Aorta (tissue), 5 donors: ENCODE measurements around the gene TMEM72. TPM values are rescaled to one million over a fixed set of nuclear protein-coding genes. Genes with fewer than 3 reads are reported as not detected.

Experiments used
- ATAC-seq: fragments of 200-7000 bp; cut with Tn5 transposase; one replicate; pipeline ENCODE4 v1.9.1; 2022; ENCODE audit warnings: moderate library complexity; ENCODE audit not compliant: low FRiP score
- DNase-seq, 2 donors: peaks; one replicate each; pipeline ENCODE4 v3.0.0-alpha.2; 2020
- H3K27ac ChIP-seq, 2 donors: one replicate each; pipeline ENCODE4 v1.5.1; 2013; ENCODE audit warnings: low read length in 2 of 2, mild to moderate bottlenecking in 2 of 2, moderate library complexity in 2 of 2, control low read depth in 1 of 2, inconsistent platforms in 1 of 2, low read depth in 1 of 2
- H3K27me3 ChIP-seq, 2 donors: one replicate each; pipeline ENCODE4 v1.6.1; 2013; ENCODE audit warnings: control low read depth in 1 of 2, low read length in 1 of 2, mild to moderate bottlenecking in 1 of 2, moderate library complexity in 1 of 2; ENCODE audit not compliant: insufficient read depth in 2 of 2, control insufficient read depth in 1 of 2
- H3K36me3 ChIP-seq, 2 donors: one replicate each; pipeline ENCODE4 v1.6.1; 2013; ENCODE audit warnings: control low read depth in 1 of 2, low read length in 1 of 2, mild to moderate bottlenecking in 1 of 2; ENCODE audit not compliant: insufficient read depth in 2 of 2, control insufficient read depth in 1 of 2
- H3K4me1 ChIP-seq, 2 donors: one replicate each; pipeline ENCODE4 v1.6.1; 2013; ENCODE audit warnings: low read length in 2 of 2, control low read depth in 1 of 2, mild to moderate bottlenecking in 1 of 2, moderate library complexity in 1 of 2; ENCODE audit not compliant: insufficient read depth in 2 of 2, control insufficient read depth in 1 of 2
- H3K4me3 ChIP-seq, 2 donors: one replicate each; pipeline ENCODE4 v1.5.1; 2013; ENCODE audit warnings: low read length in 2 of 2, control low read depth in 1 of 2, mild to moderate bottlenecking in 1 of 2
- H3K9me3 ChIP-seq: one replicate; pipeline ENCODE4 v1.6.1; 2013; ENCODE audit warnings: mild to moderate bottlenecking, low read length; ENCODE audit not compliant: control insufficient read depth
- WGBS, 2 donors: extraction: QIAGEN DNeasy Blood & Tissue Kit; methylation state at CpG; one replicate each; pipeline ENCODE4 v1.1.7; 2013; 5-methylcytosine and 5-hydroxymethylcytosine counted together
- intact Hi-C, 2 donors: fragments of 100-400 bp; cut with DNase I; formaldehyde crosslinking; loops; one replicate each; pipeline versions ENCODE4 v1.14.2 to v1.15.0; 2022
- polyA plus RNA-seq, 2 donors: library from polyadenylated mRNA; stranded (reverse); fragments of 200-250 nt; gene quantifications; one replicate each; pipeline ENCODE4 v1.2.3, GENCODE V29; 2013
- total RNA-seq, 2 donors: library from RNA; stranded (reverse); fragmentation: NEBNext Ultra II Directional; extraction: Animal tissue kit (Norgen Biotek cat#: 25700); gene quantifications; one replicate each; pipeline ENCODE4 v1.2.1, GENCODE V29; 2021
- donor health status: healthy with polysubstance abuse.
- donor health status: Bipolar disorder and iron deficiency.
- donor health status: DM: no; HTN: no; CAD: no.
- donor health status: DM: no; HTN: no; CAD: no.
- donor health status: DM: yes; HTN: yes; CAD: no.

The TMEM72 gene
- total and polyA plus RNA-seq, 4 donors: not detected

DNA sequence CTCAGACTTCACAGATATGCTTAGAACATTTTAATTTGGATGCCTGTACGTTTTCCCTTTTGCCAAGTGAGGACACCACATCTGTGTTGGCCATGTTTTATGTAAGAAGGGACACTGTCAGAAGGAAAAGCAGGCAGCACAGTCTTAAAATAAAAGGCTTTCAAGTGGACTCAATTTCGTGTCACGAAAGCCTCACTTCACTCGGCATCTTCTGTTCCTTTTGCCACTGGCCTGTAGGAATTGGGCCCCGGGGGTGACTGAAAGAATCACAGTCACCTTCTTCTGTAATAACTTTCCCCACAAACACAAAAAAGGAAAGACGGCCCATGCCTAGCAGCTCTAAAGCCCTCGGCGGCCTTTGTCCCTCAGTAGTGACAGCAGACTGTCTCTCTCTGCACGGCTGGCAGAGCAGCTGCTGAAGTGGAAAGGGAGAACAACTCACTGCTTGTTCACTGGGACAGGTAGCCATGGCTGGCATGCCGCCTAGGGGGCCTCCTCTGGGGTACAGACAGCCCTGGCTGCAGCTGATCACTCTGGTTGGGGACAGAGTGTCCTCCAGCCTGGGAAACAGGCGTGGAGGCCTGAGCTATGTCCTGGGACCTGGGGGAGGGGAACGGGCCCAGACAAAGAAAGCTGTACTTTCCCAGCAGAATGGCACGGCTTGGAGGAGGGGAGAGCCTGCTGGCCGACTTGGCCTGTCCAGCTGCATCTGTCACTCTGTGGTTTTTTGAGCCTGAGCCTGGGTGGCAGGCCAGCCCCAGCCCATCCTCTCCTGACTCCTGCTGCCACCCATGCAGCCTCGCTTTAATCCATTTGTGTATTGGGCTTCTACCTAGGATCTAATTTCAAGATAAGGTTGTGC is 52.9 kb downstream of the TMEM72 start:
- H3K4me1 ChIP-seq: no peaks in the 10 kb centered on the region
- intact Hi-C loops: no loop called here
- peak in 1 of 2 donors; percentile 88 for DNase-seq
- ATAC-seq: peak; percentile 42
- no peak overlapping the region for H3K4me3 ChIP-seq
- H3K27ac ChIP-seq: peak overlapping the region in 1 of 2 donors; percentile 81
- H3K27me3 ChIP-seq: no peaks in the 10 kb centered on the region
- WGBS, 2 donors: 21 to 22% methylated on average over 15 of the region's 15 CpGs
- H3K9me3 ChIP-seq: no peaks in the 10 kb centered on the region
- H3K36me3 ChIP-seq: no peaks in the 10 kb centered on the region

DNA sequence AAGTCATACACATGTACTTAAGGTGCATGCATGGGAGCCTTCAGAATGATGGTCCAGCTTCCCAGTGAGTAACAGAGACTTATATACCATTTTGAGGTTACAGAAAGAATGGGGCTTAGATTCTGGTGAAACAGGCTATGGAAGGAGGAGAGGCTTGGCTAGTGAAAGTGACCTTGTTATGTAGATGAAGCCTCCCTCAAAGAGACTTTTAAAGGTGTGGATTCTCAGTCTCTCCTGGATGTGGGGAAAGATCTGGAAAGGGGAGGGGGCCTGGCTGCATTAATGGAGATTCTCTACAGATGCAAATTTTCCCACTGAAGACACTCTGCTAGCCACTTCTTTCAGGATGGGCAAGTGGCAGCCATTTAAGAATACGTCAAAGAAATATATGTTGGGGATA is 54.0 kb downstream of the TMEM72 start:
- intact Hi-C loops: no loop called here
- Histone ChIP-seq H3K27ac (no peak overlapping the region), H3K27me3 (no peaks in the 10 kb centered on the region), H3K4me1 (no peaks in the 10 kb centered on the region), H3K36me3 (no peaks in the 10 kb centered on the region), H3K4me3 (no peak overlapping the region), H3K9me3 (no peaks in the 10 kb centered on the region)
- no peak for DNase-seq
- WGBS, 2 donors: 94 to 97% methylated on average over 1 of the region's 1 CpG
- ATAC-seq: no peak

DNA sequence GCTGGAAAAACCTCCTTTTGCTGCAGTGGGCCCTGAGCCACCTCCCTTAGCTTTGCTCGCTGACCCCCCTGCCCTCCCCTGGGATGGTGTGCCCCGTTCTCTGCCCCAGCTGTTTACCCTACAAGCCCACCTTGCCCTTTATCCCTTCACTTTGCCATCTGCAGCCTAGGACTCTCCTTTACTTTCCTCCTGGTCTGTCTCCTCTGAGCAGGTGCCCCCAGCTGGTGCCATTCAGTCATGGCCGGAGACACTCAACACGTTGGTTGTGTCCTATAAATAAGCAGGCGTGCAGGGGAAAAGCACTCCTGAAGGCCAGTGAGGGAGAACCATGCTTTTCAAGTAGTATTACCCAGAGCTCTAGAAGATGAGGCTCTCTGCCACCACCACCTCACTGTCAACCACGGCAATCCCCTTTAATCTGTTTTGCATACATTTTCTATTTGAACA is 54.5 kb downstream of the TMEM72 start:
- DNase-seq: no peak
- no peak for ATAC-seq

DNA sequence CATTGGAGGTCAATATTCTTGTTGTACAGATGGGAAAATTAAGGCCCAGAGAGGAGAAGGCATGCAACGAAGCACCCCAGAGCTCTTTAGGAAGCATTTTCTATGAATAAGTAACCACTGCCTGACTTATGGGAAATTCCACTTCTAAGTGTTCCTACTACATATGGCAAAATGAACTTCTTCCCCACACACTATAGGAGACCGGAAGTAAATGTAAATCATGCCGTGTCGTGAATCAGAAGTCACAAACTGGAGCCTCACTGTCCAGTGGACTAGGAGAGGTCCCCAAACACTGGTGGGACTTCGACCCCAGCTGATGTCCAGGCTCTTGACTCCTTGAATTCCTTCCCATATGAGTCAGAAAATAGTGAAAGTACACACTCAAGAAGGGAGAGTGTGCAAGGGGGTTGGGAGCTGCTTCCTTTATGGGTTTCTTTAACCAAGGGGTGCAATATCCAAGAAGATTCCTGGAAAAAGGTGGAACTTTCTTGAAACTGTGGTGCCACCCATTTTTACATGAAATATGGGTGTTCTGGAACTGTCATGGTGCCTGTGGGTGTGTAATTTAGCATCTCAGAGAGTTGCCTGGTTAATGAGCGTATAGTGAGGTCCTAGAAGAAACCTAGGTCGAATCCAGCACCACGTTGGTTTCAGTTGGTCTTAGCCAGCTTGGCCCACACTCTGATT is 55.1 kb downstream of the TMEM72 start:
- no peak for ATAC-seq
- H3K27ac ChIP-seq: no peak overlapping the region
- H3K4me1 ChIP-seq: no peaks in the 10 kb centered on the region
- intact Hi-C loops: no loop called here
- no peaks in the 10 kb centered on the region for H3K27me3 ChIP-seq
- H3K9me3 ChIP-seq: no peaks in the 10 kb centered on the region
- no peaks in the 10 kb centered on the region for H3K36me3 ChIP-seq
- 74 to 76% methylated on average over 8 of the region's 8 CpGs for WGBS, 2 donors
- no peak for DNase-seq
- H3K4me3 ChIP-seq: no peak overlapping the region

More for the DNA sequence above, 54.5 kb downstream of the TMEM72 start:
- no peak overlapping the region for H3K27ac ChIP-seq
- no peaks in the 10 kb centered on the region for H3K9me3 ChIP-seq
- H3K36me3 ChIP-seq: no peaks in the 10 kb centered on the region
- no peaks in the 10 kb centered on the region for H3K27me3 ChIP-seq
- intact Hi-C loops: no loop called here
- H3K4me1 ChIP-seq: no peaks in the 10 kb centered on the region
- WGBS, 2 donors: 88 to 89% methylated on average over 6 of the region's 6 CpGs
- H3K4me3 ChIP-seq: no peak overlapping the region

DNA sequence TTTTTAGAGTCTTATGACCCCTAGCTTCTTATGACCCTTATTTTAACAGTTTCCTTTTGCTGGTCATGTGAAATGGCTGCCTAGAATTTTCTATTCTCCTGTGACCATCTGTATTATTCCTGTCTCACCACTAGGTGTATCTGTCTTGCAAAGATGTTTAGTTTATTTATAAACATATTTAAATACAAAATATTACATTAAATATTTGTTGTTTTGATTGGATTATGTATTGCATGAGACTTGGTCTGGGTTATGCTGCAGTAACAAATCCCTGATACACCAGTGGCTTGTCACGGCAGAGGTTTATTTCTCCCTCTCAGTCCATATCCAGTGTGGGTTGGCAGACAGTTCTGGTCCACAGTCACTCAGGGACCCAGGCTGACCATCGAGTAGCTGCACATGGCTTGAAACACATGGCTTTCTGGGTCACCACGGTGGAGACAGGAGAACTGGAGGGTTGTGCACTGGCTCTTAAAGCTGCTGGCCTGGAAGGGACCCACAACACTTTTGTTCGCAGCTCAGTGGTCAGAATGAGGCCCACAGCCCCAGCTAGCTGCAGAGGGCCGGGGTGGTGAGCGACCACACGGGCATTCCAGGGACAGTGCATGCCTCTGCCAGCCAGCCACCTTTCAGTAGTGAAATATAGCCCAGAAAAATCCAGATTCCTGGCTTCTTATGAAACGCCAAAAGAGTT is 55.8 kb downstream of the TMEM72 start:
- H3K36me3 ChIP-seq: peaks cover 0 to 4% of the 10 kb centered on the region in 2 donors
- DNase-seq (no peak), ATAC-seq (no peak)
- H3K9me3 ChIP-seq: no peaks in the 10 kb centered on the region
- intact Hi-C loops: no loop called here
- H3K27me3 ChIP-seq: no peaks in the 10 kb centered on the region
- no peak overlapping the region for H3K27ac ChIP-seq
- 66 to 67% methylated on average over 8 of the region's 8 CpGs for WGBS, 2 donors
- no peaks in the 10 kb centered on the region for H3K4me1 ChIP-seq
- H3K4me3 ChIP-seq: no peak overlapping the region

DNA sequence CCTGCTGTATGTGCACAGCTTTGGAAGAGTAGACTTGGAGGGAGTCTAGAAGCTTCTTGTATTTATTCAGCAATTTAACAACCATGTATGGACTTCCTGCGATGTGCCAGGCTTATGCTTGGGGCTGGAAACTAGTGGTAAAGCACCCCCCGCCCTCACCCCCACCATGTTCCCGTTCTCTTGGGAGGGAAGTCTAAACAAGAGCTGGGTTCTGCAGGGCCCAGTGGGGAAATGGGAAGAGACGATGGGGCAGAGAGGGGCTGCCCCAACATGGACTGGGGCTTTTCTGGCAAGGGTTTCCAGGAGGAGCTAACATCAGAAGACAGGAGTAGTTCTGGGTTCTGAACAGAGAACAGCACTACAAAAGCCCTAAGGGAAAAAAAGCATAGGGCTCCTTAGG is 56.5 kb downstream of the TMEM72 start:
- Histone ChIP-seq H3K4me1 (no peaks in the 10 kb centered on the region), H3K27ac (no peak overlapping the region), H3K9me3 (no peaks in the 10 kb centered on the region), H3K4me3 (no peak overlapping the region), H3K36me3 (peaks cover 0 to 4% of the 10 kb centered on the region in 2 donors), H3K27me3 (no peaks in the 10 kb centered on the region)
- WGBS, 2 donors: 41 to 47% methylated on average over 4 of the region's 4 CpGs
- ATAC-seq: no peak
- DNase-seq: peak in 1 of 2 donors; percentile 81
- intact Hi-C loops: no loop called here

DNA sequence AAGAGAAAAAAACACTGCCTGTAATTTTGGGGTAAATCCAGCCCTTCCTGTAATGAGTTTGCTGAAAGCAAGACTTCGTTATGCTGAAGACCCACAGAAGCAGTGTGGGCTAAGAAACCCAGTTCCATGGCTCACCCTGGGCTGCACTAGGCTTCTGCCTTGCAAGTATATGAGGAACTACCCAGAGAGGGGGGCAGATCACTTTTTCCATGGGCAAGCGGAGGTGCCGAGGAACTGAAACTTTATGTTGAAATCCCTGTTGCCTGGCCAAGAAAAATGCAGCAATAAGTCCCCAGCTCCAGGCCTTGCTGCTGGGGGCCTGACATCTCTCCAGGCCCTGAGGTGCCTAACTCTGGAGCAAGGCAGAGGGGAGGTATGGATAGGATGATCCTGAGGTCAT is 57.0 kb downstream of the TMEM72 start:
- Histone ChIP-seq H3K9me3 (no peaks in the 10 kb centered on the region), H3K27me3 (no peaks in the 10 kb centered on the region), H3K4me3 (no peak overlapping the region), H3K27ac (no peak overlapping the region), H3K4me1 (no peaks in the 10 kb centered on the region), H3K36me3 (peaks cover 0 to 4% of the 10 kb centered on the region in 2 donors)
- WGBS, 2 donors: 2 to 7% methylated on average over 3 of the region's 3 CpGs
- DNase-seq (peak; percentile 78 to 86), ATAC-seq (peak; percentile 56)
- intact Hi-C loops: no loop called here

DNA sequence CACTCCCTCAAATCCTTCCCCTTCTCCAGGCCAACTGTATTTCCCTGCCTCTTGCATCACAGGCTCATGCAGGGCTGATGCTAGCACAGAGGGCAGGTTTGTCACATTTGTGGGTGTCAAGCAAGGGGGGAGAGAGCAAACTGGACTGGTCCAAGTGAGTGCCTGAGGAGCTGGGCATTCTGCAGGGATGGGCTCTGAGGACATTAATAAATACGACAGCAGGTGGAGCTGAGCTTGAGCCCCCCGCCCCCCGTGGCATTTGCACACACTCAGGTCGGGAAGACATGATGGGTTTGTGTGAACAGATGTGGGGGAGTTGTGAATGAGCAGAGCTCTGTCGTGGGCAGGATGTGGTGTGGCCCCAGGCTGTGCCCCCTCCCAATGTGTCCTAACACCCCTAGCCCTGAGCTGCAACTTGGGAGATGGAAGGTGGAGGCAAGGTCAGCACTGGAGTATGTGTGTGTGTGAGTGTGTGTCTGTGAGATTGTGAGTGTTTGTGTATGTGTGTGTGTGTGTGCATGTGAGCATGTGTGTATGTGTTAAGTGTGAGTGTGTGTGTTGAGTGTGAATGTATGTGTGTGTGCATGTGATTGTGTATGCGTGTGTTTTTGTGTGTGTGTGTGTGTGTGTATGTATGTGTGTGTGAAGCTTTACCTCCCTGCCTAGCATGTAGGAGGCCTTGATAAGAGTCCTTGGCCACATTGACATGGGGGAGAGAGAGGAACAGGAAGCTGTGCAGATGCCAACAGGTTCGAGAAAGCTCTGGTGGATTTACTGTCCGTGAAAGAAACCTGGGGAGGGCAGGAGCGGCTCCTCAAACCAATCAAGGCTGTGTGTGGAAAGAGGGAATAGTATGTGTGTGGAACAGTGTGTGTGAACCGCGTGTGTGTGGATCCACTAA is 57.6 kb downstream of the TMEM72 start:
- Histone ChIP-seq H3K4me1 (no peaks in the 10 kb centered on the region), H3K36me3 (peaks cover 0 to 4% of the 10 kb centered on the region in 2 donors), H3K27ac (no peak overlapping the region), H3K27me3 (no peaks in the 10 kb centered on the region), H3K9me3 (no peaks in the 10 kb centered on the region), H3K4me3 (no peak overlapping the region)
- 75 to 78% methylated on average over 11 of the region's 11 CpGs for WGBS, 2 donors
- DNase-seq (peak in 1 of 2 donors; percentile 69), ATAC-seq (no peak)
- intact Hi-C loops: no loop called here
